SK-N-MC (cell line): ENCODE measurements around the gene CSTF1.

Experiments used
- EZH2 ChIP-seq: fragments of 200-600 bp; sonication (generic); IDR thresholded peaks from one replicate; pipeline ENCODE4 v1.6.1; 2017; ENCODE audit warnings: antibody characterized with exemption
- POLR2AphosphoS5 ChIP-seq: IDR thresholded peaks from 2 replicates; pipeline ENCODE4 v1.6.1; 2012; ENCODE audit warnings: mild to moderate bottlenecking, low read depth, low read length, borderline replicate concordance

GRCh38 chr20:56352345-56353055, 39.9 kb upstream of the CSTF1 start:
- TF ChIP-seq EZH2 (no peak), POLR2AphosphoS5 (no peak)
